Measurements from ENCODE around the gene SLC8A2. TPM values are rescaled to one million over a fixed set of nuclear protein-coding genes. Genes with fewer than 3 reads are reported as not detected.
A peak's percentile ranks its signal among the peaks of the same experiment; 100 is the strongest.

The SLC8A2 gene
- total RNA-seq, 2 experiments from 2014 or later: 0.13 to 0.36 TPM

DNA sequence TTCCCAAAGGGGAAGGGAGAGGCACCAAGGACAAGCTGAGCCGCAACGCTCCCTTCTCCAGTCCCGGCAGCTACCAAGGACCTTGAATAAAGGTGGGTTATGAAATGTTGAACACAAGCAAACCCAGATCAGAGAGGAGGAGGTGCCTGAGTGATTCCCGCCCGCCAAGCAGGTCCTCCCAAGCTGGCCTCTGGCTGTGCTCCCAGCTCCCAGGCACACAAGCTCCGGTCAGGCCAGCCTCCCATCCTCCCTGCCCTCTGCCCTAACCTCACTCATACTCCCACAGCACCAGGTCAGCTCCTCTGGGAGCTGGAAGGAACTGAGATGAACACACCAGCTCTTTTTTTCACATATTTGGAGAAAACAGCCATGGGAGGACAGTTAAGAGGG is 39.4 kb upstream of the SLC8A2 start:
- H3K36me3 ChIP-seq (ENCODE audit: insufficient read depth, low read length): no peaks in the 10 kb centered on the region; the same call in 1 of the 2 replicates
- H4K20me1 ChIP-seq (ENCODE audit: insufficient read depth, low read length): no peaks in the 10 kb centered on the region
- no peak for DNase-seq (ENCODE audit: low spot score)
- H3K4me1 ChIP-seq (ENCODE audit: insufficient read depth, low read length, poor library complexity, severe bottlenecking): peaks cover 36% of the 10 kb centered on the region
- no TSS peak for BruUV-seq (replicated peaks)
- no peaks in the 10 kb centered on the region for H3K9me3 ChIP-seq (ENCODE audit: low read length)
- TF ChIP-seq, protein P1, sequence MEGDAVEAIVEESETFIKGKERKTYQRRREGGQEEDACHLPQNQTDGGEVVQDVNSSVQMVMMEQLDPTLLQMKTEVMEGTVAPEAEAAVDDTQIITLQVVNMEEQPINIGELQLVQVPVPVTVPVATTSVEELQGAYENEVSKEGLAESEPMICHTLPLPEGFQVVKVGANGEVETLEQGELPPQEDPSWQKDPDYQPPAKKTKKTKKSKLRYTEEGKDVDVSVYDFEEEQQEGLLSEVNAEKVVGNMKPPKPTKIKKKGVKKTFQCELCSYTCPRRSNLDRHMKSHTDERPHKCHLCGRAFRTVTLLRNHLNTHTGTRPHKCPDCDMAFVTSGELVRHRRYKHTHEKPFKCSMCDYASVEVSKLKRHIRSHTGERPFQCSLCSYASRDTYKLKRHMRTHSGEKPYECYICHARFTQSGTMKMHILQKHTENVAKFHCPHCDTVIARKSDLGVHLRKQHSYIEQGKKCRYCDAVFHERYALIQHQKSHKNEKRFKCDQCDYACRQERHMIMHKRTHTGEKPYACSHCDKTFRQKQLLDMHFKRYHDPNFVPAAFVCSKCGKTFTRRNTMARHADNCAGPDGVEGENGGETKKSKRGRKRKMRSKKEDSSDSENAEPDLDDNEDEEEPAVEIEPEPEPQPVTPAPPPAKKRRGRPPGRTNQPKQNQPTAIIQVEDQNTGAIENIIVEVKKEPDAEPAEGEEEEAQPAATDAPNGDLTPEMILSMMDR (conservative IDR thresholded peaks at IDR 0.05; ENCODE audit: low read length): no peak
- TF ChIP-seq EZH2phosphoT487 (IDR thresholded peaks at IDR 0.05; ENCODE audit: borderline replicate concordance, low read depth, low read length): no peak
- ChIA-PET CTCF (ENCODE audit: unreplicated experiment) (interaction anchor here (0.6 kb wide), 1 partner anchor 74 kb away, joined by 3 read pairs; no protein-coding TSS in a partner anchor), POLR2A (interaction anchor here (1.3 kb wide), 1 partner anchor 23 kb away, joined by 3 read pairs; no protein-coding TSS in a partner anchor)
- intact Hi-C loops (cut with micrococcal nuclease; ENCODE audit: unreplicated experiment): no loop called here
- H3K4me3 ChIP-seq (ENCODE audit: low read depth, low read length, poor library complexity, severe bottlenecking): no peak overlapping the region
- no peak overlapping the region for H3K4me2 ChIP-seq (ENCODE audit: low read length)
- peaks cover 52% of the 10 kb centered on the region for H3K79me2 ChIP-seq (ENCODE audit: insufficient read depth, low read depth, low read length)
- H3K9me2 ChIP-seq (ENCODE audit: insufficient read depth, low read length): no peaks in the 10 kb centered on the region
- H3K27ac ChIP-seq (ENCODE audit: low read depth, low read length, poor library complexity, severe bottlenecking): no peak overlapping the region
- no peak overlapping the region for H2AFZ ChIP-seq (ENCODE audit: low read length)

DNA sequence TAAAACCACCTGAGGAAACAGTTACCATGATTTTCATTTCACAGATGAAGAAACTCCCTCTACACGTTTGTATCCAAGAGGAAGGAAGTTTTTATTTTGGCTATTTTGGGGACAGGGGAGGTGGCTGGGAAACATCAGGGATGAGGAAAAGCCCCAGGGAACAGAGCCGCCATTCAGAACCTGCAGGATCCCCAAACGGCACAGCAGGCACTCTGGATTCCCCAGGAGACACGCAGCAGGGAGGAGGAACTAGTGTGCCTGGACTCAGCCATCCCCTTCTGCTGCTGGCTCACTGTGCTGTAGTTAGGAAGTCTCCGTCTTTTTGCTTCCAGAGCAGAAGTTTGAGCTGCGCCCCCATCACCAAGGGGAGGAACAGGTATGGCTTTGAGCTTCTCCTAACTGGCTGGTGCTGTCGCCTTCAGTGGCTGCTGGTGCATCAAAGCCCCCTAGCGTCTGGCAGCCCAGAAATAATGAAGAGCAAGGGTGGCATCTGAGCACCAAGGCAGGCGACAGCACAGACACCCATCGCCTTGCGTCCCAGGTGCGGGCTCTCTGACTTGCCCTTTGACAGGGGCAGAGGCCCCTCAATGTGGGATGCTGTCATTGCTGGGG is 38.9 kb upstream of the SLC8A2 start:
- Histone ChIP-seq H3K9me3 (ENCODE audit: low read length) (no peaks in the 10 kb centered on the region), H2AFZ (ENCODE audit: low read length) (no peak overlapping the region), H3K27ac (ENCODE audit: low read depth, low read length, poor library complexity, severe bottlenecking) (no peak overlapping the region), H3K4me3 (ENCODE audit: low read depth, low read length, poor library complexity, severe bottlenecking) (no peak overlapping the region), H3K36me3 (ENCODE audit: insufficient read depth, low read length) (no peaks in the 10 kb centered on the region; the same call in 1 of the 2 replicates), H3K4me1 (ENCODE audit: insufficient read depth, low read length, poor library complexity, severe bottlenecking) (peaks cover 31% of the 10 kb centered on the region), H3K79me2 (ENCODE audit: insufficient read depth, low read depth, low read length) (peaks cover 50% of the 10 kb centered on the region), H4K20me1 (ENCODE audit: insufficient read depth, low read length) (no peaks in the 10 kb centered on the region), H3K9me2 (ENCODE audit: insufficient read depth, low read length) (no peaks in the 10 kb centered on the region), H3K4me2 (ENCODE audit: low read length) (no peak overlapping the region)
- BruUV-seq (replicated peaks): no TSS peak
- intact Hi-C loops (cut with micrococcal nuclease; ENCODE audit: unreplicated experiment): no loop called here
- ChIA-PET POLR2A (interaction anchor here (1.3 kb wide), 1 partner anchor 23 kb away, joined by 3 read pairs; no protein-coding TSS in a partner anchor), CTCF (ENCODE audit: unreplicated experiment) (interaction anchor here (0.6 kb wide), 2 partner anchors 74 to 171 kb away, joined by 3 read pairs; no protein-coding TSS in a partner anchor)
- DNase-seq (ENCODE audit: low spot score): peak; percentile 45
- TF ChIP-seq, protein P1 (conservative IDR thresholded peaks at IDR 0.05; ENCODE audit: low read length): peak; percentile 65
- no peak for TF ChIP-seq EZH2phosphoT487 (IDR thresholded peaks at IDR 0.05; ENCODE audit: borderline replicate concordance, low read depth, low read length)

DNA sequence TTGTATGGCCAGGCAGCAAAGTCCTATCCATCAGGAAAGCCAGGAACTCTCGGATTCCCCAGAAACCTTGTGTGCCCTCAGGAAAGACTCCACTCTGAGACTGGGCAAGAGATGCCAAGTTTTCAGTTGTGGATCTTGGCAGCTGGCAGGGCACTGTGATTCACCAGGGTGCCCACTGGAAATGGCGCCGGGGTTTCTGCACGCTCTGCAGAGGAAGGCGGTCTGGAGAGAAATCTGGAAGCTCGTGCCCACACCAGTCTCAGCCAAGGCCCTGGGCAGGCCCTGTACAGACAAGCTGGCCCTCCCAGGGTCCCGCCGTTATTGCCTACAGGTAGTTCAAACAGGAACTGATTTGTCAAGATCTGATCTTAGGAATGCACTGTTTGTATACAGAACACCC is 38.3 kb upstream of the SLC8A2 start:
- Histone ChIP-seq H3K9me2 (ENCODE audit: insufficient read depth, low read length) (no peaks in the 10 kb centered on the region), H3K4me1 (ENCODE audit: insufficient read depth, low read length, poor library complexity, severe bottlenecking) (peaks cover 30% of the 10 kb centered on the region), H3K4me3 (ENCODE audit: low read depth, low read length, poor library complexity, severe bottlenecking) (no peak overlapping the region), H3K9me3 (ENCODE audit: low read length) (no peaks in the 10 kb centered on the region), H4K20me1 (ENCODE audit: insufficient read depth, low read length) (no peaks in the 10 kb centered on the region), H3K36me3 (ENCODE audit: insufficient read depth, low read length) (peaks cover 4% of the 10 kb centered on the region; the same call in 1 of the 2 replicates), H2AFZ (ENCODE audit: low read length) (no peak overlapping the region), H3K79me2 (ENCODE audit: insufficient read depth, low read depth, low read length) (peaks cover 50% of the 10 kb centered on the region), H3K4me2 (ENCODE audit: low read length) (no peak overlapping the region), H3K27ac (ENCODE audit: low read depth, low read length, poor library complexity, severe bottlenecking) (no peak overlapping the region)
- POLR2A ChIA-PET: no interaction called here
- CTCF ChIA-PET (ENCODE audit: unreplicated experiment): no interaction called here
- BruUV-seq (replicated peaks): no TSS peak
- intact Hi-C loops (cut with micrococcal nuclease; ENCODE audit: unreplicated experiment): no loop called here
- TF ChIP-seq EZH2phosphoT487 (IDR thresholded peaks at IDR 0.05; ENCODE audit: borderline replicate concordance, low read depth, low read length): no peak
- TF ChIP-seq, protein P1 (conservative IDR thresholded peaks at IDR 0.05; ENCODE audit: low read length): no peak
- DNase-seq (ENCODE audit: low spot score): no peak

All from OCI-LY7 (cell line).